Lower leg skin (tissue), 3 donors: Measurements from ENCODE around the gene UBTD1.

Source experiments
- POLR2A ChIP-seq, 2 donors: fragments of 450-650 bp; IDR thresholded peaks; one replicate each; pipeline ENCODE4 v1.6.1; 2016 to 2017; ENCODE audit warnings: antibody characterized with exemption in 2 of 2, mild to moderate bottlenecking in 1 of 2, moderate library complexity in 1 of 2
- TF ChIP-seq, protein P1 (sequence below), 3 donors: fragments of 450-650 bp; IDR thresholded peaks; one replicate each; pipeline ENCODE4 v1.5.1; 2016; ENCODE audit warnings: antibody characterized with exemption in 3 of 3, mild to moderate bottlenecking in 3 of 3, moderate library complexity in 2 of 3

GRCh38 chr10:97452352-97452751, 46.4 kb upstream of the UBTD1 start:
- TF ChIP-seq, protein P1, sequence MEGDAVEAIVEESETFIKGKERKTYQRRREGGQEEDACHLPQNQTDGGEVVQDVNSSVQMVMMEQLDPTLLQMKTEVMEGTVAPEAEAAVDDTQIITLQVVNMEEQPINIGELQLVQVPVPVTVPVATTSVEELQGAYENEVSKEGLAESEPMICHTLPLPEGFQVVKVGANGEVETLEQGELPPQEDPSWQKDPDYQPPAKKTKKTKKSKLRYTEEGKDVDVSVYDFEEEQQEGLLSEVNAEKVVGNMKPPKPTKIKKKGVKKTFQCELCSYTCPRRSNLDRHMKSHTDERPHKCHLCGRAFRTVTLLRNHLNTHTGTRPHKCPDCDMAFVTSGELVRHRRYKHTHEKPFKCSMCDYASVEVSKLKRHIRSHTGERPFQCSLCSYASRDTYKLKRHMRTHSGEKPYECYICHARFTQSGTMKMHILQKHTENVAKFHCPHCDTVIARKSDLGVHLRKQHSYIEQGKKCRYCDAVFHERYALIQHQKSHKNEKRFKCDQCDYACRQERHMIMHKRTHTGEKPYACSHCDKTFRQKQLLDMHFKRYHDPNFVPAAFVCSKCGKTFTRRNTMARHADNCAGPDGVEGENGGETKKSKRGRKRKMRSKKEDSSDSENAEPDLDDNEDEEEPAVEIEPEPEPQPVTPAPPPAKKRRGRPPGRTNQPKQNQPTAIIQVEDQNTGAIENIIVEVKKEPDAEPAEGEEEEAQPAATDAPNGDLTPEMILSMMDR (IDR thresholded peaks at IDR 0.05), result no peak
- no peak for TF ChIP-seq POLR2A (IDR thresholded peaks at IDR 0.05)
